ENCODE measurements around the gene ATP8A2.

ATP8A2 gene

GRCh38 chr13:26021956-26022355, 650.2 kb downstream of the ATP8A2 start:
- no peak overlapping the region for H3K27ac Mint-ChIP-seq
- no peak overlapping the region for H3K4me3 Mint-ChIP-seq
- H3K4me1 Mint-ChIP-seq, result no peaks in the 10 kb centered on the region
- H3K36me3 Mint-ChIP-seq, result no peaks in the 10 kb centered on the region
- ATAC-seq, result no peak
- peaks cover 23% of the 10 kb centered on the region for H3K27me3 Mint-ChIP-seq
- no peaks in the 10 kb centered on the region for H3K9me3 Mint-ChIP-seq

GRCh38 chr13:26022538-26023292, 650.9 kb downstream of the ATP8A2 start:
- Mint-ChIP-seq H3K36me3 (no peaks in the 10 kb centered on the region), H3K4me3 (no peak overlapping the region), H3K27me3 (peaks cover 21% of the 10 kb centered on the region), H3K9me3 (no peaks in the 10 kb centered on the region), H3K4me1 (no peaks in the 10 kb centered on the region), H3K27ac (no peak overlapping the region)
- ATAC-seq, result no peak

GRCh38 chr13:26024558-26024957, 652.8 kb downstream of the ATP8A2 start:
- Mint-ChIP-seq H3K27me3 (peaks cover 14% of the 10 kb centered on the region), H3K9me3 (no peaks in the 10 kb centered on the region), H3K36me3 (no peaks in the 10 kb centered on the region), H3K4me1 (no peaks in the 10 kb centered on the region), H3K4me3 (no peak overlapping the region), H3K27ac (no peak overlapping the region)
- no peak for ATAC-seq

GRCh38 chr13:26025196-26025595, 653.4 kb downstream of the ATP8A2 start:
- H3K36me3 Mint-ChIP-seq, result no peaks in the 10 kb centered on the region
- no peaks in the 10 kb centered on the region for H3K9me3 Mint-ChIP-seq
- ATAC-seq, result no peak
- H3K27me3 Mint-ChIP-seq, result peaks cover 14% of the 10 kb centered on the region
- H3K27ac Mint-ChIP-seq, result no peak overlapping the region
- H3K4me3 Mint-ChIP-seq, result no peak overlapping the region
- H3K4me1 Mint-ChIP-seq, result no peaks in the 10 kb centered on the region

- no peak overlapping the region for H3K27ac Mint-ChIP-seq
- ATAC-seq, result no peak
- no peak overlapping the region for H3K4me3 Mint-ChIP-seq
- H3K36me3 Mint-ChIP-seq, result no peaks in the 10 kb centered on the region
- peaks cover 9% of the 10 kb centered on the region for H3K27me3 Mint-ChIP-seq
- H3K4me1 Mint-ChIP-seq, result no peaks in the 10 kb centered on the region
- peaks cover 3% of the 10 kb centered on the region for H3K9me3 Mint-ChIP-seq
Measured at GRCh38 chr13:26025771-26026170, 654.0 kb downstream of the ATP8A2 start.

GRCh38 chr13:26026211-26026610, 654.4 kb downstream of the ATP8A2 start:
- no peak overlapping the region for H3K4me3 Mint-ChIP-seq
- no peaks in the 10 kb centered on the region for H3K4me1 Mint-ChIP-seq
- no peaks in the 10 kb centered on the region for H3K36me3 Mint-ChIP-seq
- H3K9me3 Mint-ChIP-seq, result peaks cover 4% of the 10 kb centered on the region
- ATAC-seq, result no peak
- peaks cover 4% of the 10 kb centered on the region for H3K27me3 Mint-ChIP-seq
- H3K27ac Mint-ChIP-seq, result no peak overlapping the region

- Mint-ChIP-seq H3K4me1 (no peaks in the 10 kb centered on the region), H3K27ac (no peak overlapping the region), H3K36me3 (no peaks in the 10 kb centered on the region), H3K9me3 (peaks cover 7% of the 10 kb centered on the region), H3K4me3 (no peak overlapping the region), H3K27me3 (no peaks in the 10 kb centered on the region)
- no peak for ATAC-seq
Measured at GRCh38 chr13:26029581-26030136, 657.9 kb downstream of the ATP8A2 start.

GRCh38 chr13:26030331-26030730, 658.6 kb downstream of the ATP8A2 start:
- Mint-ChIP-seq H3K4me3 (no peak overlapping the region), H3K36me3 (no peaks in the 10 kb centered on the region), H3K4me1 (no peaks in the 10 kb centered on the region), H3K27ac (no peak overlapping the region), H3K9me3 (peaks cover 7% of the 10 kb centered on the region), H3K27me3 (no peaks in the 10 kb centered on the region)
- no peak for ATAC-seq

GRCh38 chr13:26034018-26034417, 662.2 kb downstream of the ATP8A2 start:
- Mint-ChIP-seq H3K9me3 (peaks cover 10% of the 10 kb centered on the region), H3K4me3 (no peak overlapping the region), H3K36me3 (no peaks in the 10 kb centered on the region), H3K27ac (no peak overlapping the region), H3K4me1 (no peaks in the 10 kb centered on the region), H3K27me3 (no peaks in the 10 kb centered on the region)
- no peak for ATAC-seq

- H3K36me3 Mint-ChIP-seq, result no peaks in the 10 kb centered on the region
Measured at GRCh38 chr13:26036383-26036782, 664.6 kb downstream of the ATP8A2 start.

GRCh38 chr13:26037302-26037701, 665.5 kb downstream of the ATP8A2 start:
- Mint-ChIP-seq H3K9me3 (peaks cover 6% of the 10 kb centered on the region), H3K36me3 (no peaks in the 10 kb centered on the region), H3K4me1 (no peaks in the 10 kb centered on the region), H3K27me3 (no peaks in the 10 kb centered on the region), H3K27ac (no peak overlapping the region), H3K4me3 (no peak overlapping the region)
- ATAC-seq, result no peak

More at GRCh38 chr13:26036383-26036782, 664.6 kb downstream of the ATP8A2 start:
- Mint-ChIP-seq H3K9me3 (peaks cover 6% of the 10 kb centered on the region), H3K27me3 (no peaks in the 10 kb centered on the region), H3K27ac (no peak overlapping the region), H3K4me1 (no peaks in the 10 kb centered on the region), H3K4me3 (no peak overlapping the region)
- no peak for ATAC-seq

- H3K36me3 Mint-ChIP-seq, result no peaks in the 10 kb centered on the region
- peaks cover 3% of the 10 kb centered on the region for H3K9me3 Mint-ChIP-seq
- H3K4me1 Mint-ChIP-seq, result no peaks in the 10 kb centered on the region
- no peak overlapping the region for H3K27ac Mint-ChIP-seq
- no peaks in the 10 kb centered on the region for H3K27me3 Mint-ChIP-seq
- no peak overlapping the region for H3K4me3 Mint-ChIP-seq
- no peak for ATAC-seq
Measured at GRCh38 chr13:26038931-26039475, 667.2 kb downstream of the ATP8A2 start.

- H3K4me3 Mint-ChIP-seq, result no peak overlapping the region
- no peak for ATAC-seq
- no peaks in the 10 kb centered on the region for H3K36me3 Mint-ChIP-seq
- no peaks in the 10 kb centered on the region for H3K4me1 Mint-ChIP-seq
- H3K27ac Mint-ChIP-seq, result no peak overlapping the region
- H3K27me3 Mint-ChIP-seq, result no peaks in the 10 kb centered on the region
- H3K9me3 Mint-ChIP-seq, result no peaks in the 10 kb centered on the region
Measured at GRCh38 chr13:26041444-26041843, 669.7 kb downstream of the ATP8A2 start.

- Mint-ChIP-seq H3K27me3 (peaks cover 7% of the 10 kb centered on the region), H3K27ac (no peak overlapping the region), H3K4me3 (no peak overlapping the region), H3K9me3 (no peaks in the 10 kb centered on the region), H3K4me1 (no peaks in the 10 kb centered on the region), H3K36me3 (no peaks in the 10 kb centered on the region)
- no peak for ATAC-seq
Measured at GRCh38 chr13:26042785-26043184, 671.0 kb downstream of the ATP8A2 start.

GRCh38 chr13:26045142-26045541, 673.4 kb downstream of the ATP8A2 start:
- Mint-ChIP-seq H3K36me3 (no peaks in the 10 kb centered on the region), H3K27me3 (peaks cover 22% of the 10 kb centered on the region), H3K4me3 (no peak overlapping the region), H3K9me3 (no peaks in the 10 kb centered on the region), H3K4me1 (no peaks in the 10 kb centered on the region), H3K27ac (no peak overlapping the region)
- ATAC-seq, result no peak

GRCh38 chr13:26046639-26047038, 674.9 kb downstream of the ATP8A2 start:
- H3K4me1 Mint-ChIP-seq, result no peaks in the 10 kb centered on the region
- H3K9me3 Mint-ChIP-seq, result no peaks in the 10 kb centered on the region
- H3K27me3 Mint-ChIP-seq, result peaks cover 32% of the 10 kb centered on the region
- no peaks in the 10 kb centered on the region for H3K36me3 Mint-ChIP-seq
- ATAC-seq, result no peak
- no peak overlapping the region for H3K27ac Mint-ChIP-seq
- H3K4me3 Mint-ChIP-seq, result no peak overlapping the region

All from stimulated activated memory B cell treated with anti-CD40 and anti-IgM and Interleukin-4, amounts not matched to agents 10 μg/mL and 1 μg/mL and 100 μg/mL, for 72 hours (primary cell).